Measurements from ENCODE around the gene SECISBP2. TPM values are rescaled to one million over a fixed set of nuclear protein-coding genes. Genes with fewer than 3 reads are reported as not detected.
A peak's percentile ranks its signal among the peaks of the same experiment; 100 is the strongest.

The SECISBP2 gene
- total and polyA plus RNA-seq, 2 donors (not counting 1 experiment from before 2014, with no cell fraction given) = 56.6 to 124 TPM

GRCh38 chr9:89408628-89409101 is 90.4 kb downstream of the SECISBP2 start:
- Mint-ChIP-seq H3K4me3 (peak overlapping the region; percentile 81), H3K27me3 (no peaks in the 10 kb centered on the region)

More at GRCh38 chr9:89408628-89409101, 90.4 kb downstream of the SECISBP2 start:
- peaks cover 78% of the 10 kb centered on the region for H3K79me2 ChIP-seq (ENCODE audit: control insufficient read depth, insufficient read depth, low read length)
- WGBS (ENCODE audit: insufficient coverage) = 14% methylated on average over 8 of the region's 12 CpGs
- peak overlapping the region; percentile 15 for H3K9ac ChIP-seq (ENCODE audit: low read length)
- H2AFZ ChIP-seq (ENCODE audit: insufficient read depth, low read depth, low read length, poor library complexity, severe bottlenecking) = no peak overlapping the region
- H3K27me3 ChIP-seq (replicated peaks in 1 of 4; ENCODE audit: control extremely low read depth in 1 of 4, control insufficient read depth in 3 of 4, insufficient read depth in 4 of 4, low read length in 3 of 4) = no peaks in the 10 kb centered on the region
- H4K20me1 ChIP-seq (ENCODE audit: control insufficient read depth, insufficient read depth, low read length, poor library complexity, severe bottlenecking) = peaks cover 87% of the 10 kb centered on the region
- ChIA-PET POLR2A (interaction anchor here (0.7 to 1.3 kb wide), 6 partner anchors 10 to 66 kb away, joined by 3 to 12 read pairs (median 3); no protein-coding TSS in a partner anchor), CTCF (interaction anchor here (0.8 to 4.6 kb wide), 5 partner anchors 10 to 194 kb away, joined by 3 to 27 read pairs (median 8); no protein-coding TSS in a partner anchor)
- TF ChIP-seq EZH2 (IDR thresholded peaks at IDR 0.05; ENCODE audit: borderline replicate concordance, insufficient read depth, low read depth, low read length, poor library complexity, severe bottlenecking) (no peak), CTCF (IDR thresholded peaks at IDR 0.05) (no peak)
- H3K4me2 ChIP-seq (replicated peaks; ENCODE audit: low read depth, low read length, poor library complexity, severe bottlenecking) = peak overlapping the region; percentile 68
- DNase-seq (peak; percentile 52), ATAC-seq (ENCODE audit: low read depth) (peak; percentile 65)
- H3K27ac ChIP-seq (ENCODE audit: low read length in 2 of 2) = peak overlapping the region in 1 of 2 donors; percentile 37
- Mint-ChIP-seq H3K9me3 (ENCODE audit: insufficient read depth) (no peaks in the 10 kb centered on the region), H3K4me1 (peaks cover 81% of the 10 kb centered on the region), H3K27ac (peak overlapping the region; percentile 80)
- H3K4me3 ChIP-seq (ENCODE audit: control extremely low read depth in 1 of 5, extremely low read depth in 1 of 5, insufficient read depth in 1 of 5, low read depth in 2 of 5, low read length in 4 of 5) = peak overlapping the region in 1 of 5 experiments; percentile 11
- peaks cover 0 to 38% of the 10 kb centered on the region in 2 experiments for H3K36me3 ChIP-seq (replicated peaks in 1 of 2; ENCODE audit: control extremely low read depth in 1 of 2, control insufficient read depth in 1 of 2, extremely low read depth in 1 of 2, insufficient read depth in 2 of 2, low read length in 1 of 2)
- intact Hi-C loops (cut with micrococcal nuclease) = loop anchor here (1.0 to 2.0 kb wide), 3 partner anchors 8 to 18 kb away; no protein-coding TSS in a partner anchor
- peaks cover 64 to 81% of the 10 kb centered on the region in 2 donors for H3K4me1 ChIP-seq (ENCODE audit: control insufficient read depth in 2 of 2, insufficient read depth in 2 of 2, low read length in 2 of 2)
- peaks cover 0 to 10% (median 5%) of the 10 kb centered on the region in 3 donors for H3K9me3 ChIP-seq (ENCODE audit: control extremely low read depth in 1 of 3, control insufficient read depth in 2 of 3, insufficient read depth in 1 of 3, low read length in 2 of 3)

Small RNAs within 50 kb of the gene (small RNA-seq; reads per million reads assigned to genes)
- not detected for gene MIR3153 (ENCODE audit: insufficient read length, low read depth, low replicate concordance)

Other genes with a start within 250 kb of the SECISBP2 start
- 0.05 TPM in 1 of 2 replicates, not detected in the other for gene SHC3, start 139.7 kb upstream of the SECISBP2 start, total RNA-seq
- gene SHC3, start 139.7 kb upstream of the SECISBP2 start, polyA plus RNA-seq = 0.03 and 0.06 TPM in 2 replicates
- gene CKS2, start 7.3 kb upstream of the SECISBP2 start, total RNA-seq = 10.9 and 11.5 TPM in 2 replicates
- 60.1 and 64.4 TPM in 2 replicates for gene CKS2, start 7.3 kb upstream of the SECISBP2 start, polyA plus RNA-seq
- 215 and 231 TPM in 2 replicates for gene SEMA4D, start 179.6 kb downstream of the SECISBP2 start, total RNA-seq
- 53.6 and 65.9 TPM in 2 replicates for gene SEMA4D, start 179.6 kb downstream of the SECISBP2 start, polyA plus RNA-seq